Astrocyte of the spinal cord (primary cell): ENCODE measurements around the gene VEZF1.
A peak's percentile ranks its signal among the peaks of the same experiment; 100 is the strongest.

Source experiments
- DNase-seq: peaks from one replicate; pipeline ENCODE4 v3.0.0; 2011; ENCODE audit warnings: low read depth, low spot score
- H3K4me3 ChIP-seq: 2 replicates; pipeline ENCODE4 v1.5.1; 2011; ENCODE audit warnings: low read depth, mild to moderate bottlenecking, low read length, moderate library complexity
- CTCF ChIP-seq: IDR thresholded peaks from 2 replicates; pipeline ENCODE4 v1.5.1; 2012; ENCODE audit warnings: low read depth, mild to moderate bottlenecking, low read length, inconsistent platforms
- in situ Hi-C: cut with HindIII; loops from 2 replicates; pipeline ENCODE4 v1.10.0; 2017; ENCODE audit warnings: low sequenced_read_pairs

The VEZF1 gene

GRCh38 chr17:57972151-57972550 lies 15.9 kb downstream of the VEZF1 start:
- TF ChIP-seq CTCF, result no peak
- H3K4me3 ChIP-seq, result no peak overlapping the region
- in situ Hi-C loops, result no loop called here
- no peak for DNase-seq

- in situ Hi-C loops, result no loop called here
- no peak for DNase-seq
- TF ChIP-seq CTCF, result no peak
- H3K4me3 ChIP-seq, result no peak overlapping the region
These were observed 16.5 kb downstream of the VEZF1 start for GRCh38 chr17:57971572-57971971.

- DNase-seq, result peak; percentile 69
- in situ Hi-C loops, result no loop called here
- no peak overlapping the region for H3K4me3 ChIP-seq
- no peak for TF ChIP-seq CTCF
These were observed 17.3 kb downstream of the VEZF1 start for GRCh38 chr17:57970710-57971109.

- DNase-seq, result no peak
- in situ Hi-C loops, result no loop called here
- no peak overlapping the region for H3K4me3 ChIP-seq
- no peak for TF ChIP-seq CTCF
These were observed 19.6 kb downstream of the VEZF1 start for GRCh38 chr17:57968456-57968855.

- in situ Hi-C loops, result no loop called here
- DNase-seq, result no peak
- no peak overlapping the region for H3K4me3 ChIP-seq
- TF ChIP-seq CTCF, result no peak
These were observed 21.2 kb downstream of the VEZF1 start for GRCh38 chr17:57966875-57967274.

- no peak for DNase-seq
- H3K4me3 ChIP-seq, result no peak overlapping the region
- in situ Hi-C loops, result no loop called here
- TF ChIP-seq CTCF, result no peak
These were observed 21.8 kb downstream of the VEZF1 start for GRCh38 chr17:57966246-57966645.

- H3K4me3 ChIP-seq, result no peak overlapping the region
- no peak for DNase-seq
- no peak for TF ChIP-seq CTCF
- in situ Hi-C loops, result no loop called here
These were observed 22.4 kb downstream of the VEZF1 start for GRCh38 chr17:57965521-57966160.
